HCT116 (cell line): Measurements from ENCODE around the gene BCR. TPM values are rescaled to one million over a fixed set of nuclear protein-coding genes. Genes with fewer than 3 reads are reported as not detected.

Experiments used
- ATAC-seq: fragments of 200-7000 bp; cut with Tn5 transposase; 2 replicates; pipeline ENCODE4 v1.9.1; 2020; ENCODE audit warnings: mild to moderate bottlenecking, moderate library complexity
- BruUV-seq: library from RNA; stranded (reverse); fragments of 400-500 nt; replicated peaks from 2 replicates; lab custom pipeline; 2021; lab: Mats Ljungman, UMichigan
- CTCF ChIA-PET: fragments of 300-600 bp; sonication (Branson Sonifier 250); formaldehyde crosslinking; loops from one replicate; lab custom pipeline; 2021; ENCODE audit warnings: antibody characterized with exemption; lab: Charles Lee
- POLR2A ChIA-PET: fragments of 300-600, 350-600 bp; sonication (Branson Sonifier 250); formaldehyde crosslinking; loops from one replicate; lab custom pipeline; 2021; ENCODE audit warnings: antibody characterized with exemption; lab: Charles Lee
- RAD21 ChIA-PET, 2 experiments: fragments of 300-600 bp; sonication (Branson Sonifier 250); formaldehyde crosslinking; loops; one replicate each; lab custom pipeline; 2023; ENCODE audit warnings: low total read pairs in 2 of 2; ENCODE audit not compliant: uncharacterized antibody in 2 of 2, unreplicated experiment in 2 of 2, low non-redundant PET in 1 of 2; lab: Charles Lee
- DNase-seq: peaks from one replicate; pipeline ENCODE4 v3.0.0-alpha.2; 2010; ENCODE audit warnings: low read depth, low spot score
- H2AFZ ChIP-seq: fragments of 200-600 bp; shearing (Covaris generic), sonication (generic); 2 replicates; pipeline ENCODE4 v1.6.1; 2017; ENCODE audit warnings: low read depth, mixed run types, mixed read lengths, antibody characterized with exemption, low read length; ENCODE audit not compliant: poor library complexity, severe bottlenecking
- H3K27ac ChIP-seq: 2 replicates; pipeline ENCODE4 v1.5.1; 2012; ENCODE audit warnings: low read depth, low read length
- H3K27me3 ChIP-seq: fragments of 200-600 bp; sonication (generic); 2 replicates; pipeline ENCODE4 v1.6.1; 2016; ENCODE audit warnings: mixed run types, low read length, mixed read lengths; ENCODE audit not compliant: insufficient read depth
- H3K36me3 ChIP-seq, 2 experiments: fragments of 200-500 bp in 1 of 2; fragments of 200-600 bp in 1 of 2; sonication (Bioruptor generic) in 1 of 2; sonication (generic) in 1 of 2; 2 replicates each; pipeline versions ENCODE4 v1.5.1 to v1.6.1; 2014 to 2016; ENCODE audit warnings: low read length in 2 of 2, inconsistent platforms in 1 of 2, mixed read lengths in 1 of 2, mixed run types in 1 of 2; ENCODE audit not compliant: insufficient read depth in 2 of 2, control insufficient read depth in 1 of 2
- H3K4me1 ChIP-seq, 2 experiments: fragments of 200-600 bp in 1 of 2; sonication (generic) in 1 of 2; 2 replicates each; pipeline versions ENCODE4 v1.5.1 to v1.6.1; 2012 to 2017; ENCODE audit warnings: low read length in 2 of 2, inconsistent platforms in 1 of 2, mild to moderate bottlenecking in 1 of 2, mixed read lengths in 1 of 2, mixed run types in 1 of 2, moderate library complexity in 1 of 2; ENCODE audit not compliant: insufficient read depth in 2 of 2, control insufficient read depth in 1 of 2
- H3K4me2 ChIP-seq: fragments of 200-600 bp; sonication (generic); 2 replicates; pipeline ENCODE4 v1.6.1; 2017; ENCODE audit warnings: mixed run types, low read length, mixed read lengths
- H3K4me3 ChIP-seq, 2 experiments: fragments of 200-600 bp in 1 of 2; sonication (generic) in 1 of 2; replicated peaks in 1 of 2; 2 replicates each; pipeline ENCODE4 v1.5.1; 2011 to 2016; ENCODE audit warnings: low read length in 2 of 2, control low read depth in 1 of 2, low read depth in 1 of 2, mild to moderate bottlenecking in 1 of 2, mixed read lengths in 1 of 2, mixed run types in 1 of 2
- H3K79me2 ChIP-seq: fragments of 200-600 bp; sonication (generic); 2 replicates; pipeline ENCODE4 v1.6.1; 2017; ENCODE audit warnings: mild to moderate bottlenecking, mixed run types, low read length, moderate library complexity, mixed read lengths; ENCODE audit not compliant: insufficient read depth
- H3K9ac ChIP-seq: fragments of 200-600 bp; sonication (generic); 2 replicates; pipeline ENCODE4 v1.6.1; 2016; ENCODE audit warnings: low read length, mixed read lengths
- H3K9me2 ChIP-seq: fragments of 200-600 bp; sonication (generic), shearing (Covaris generic); 2 replicates; pipeline ENCODE4 v1.6.1; 2017; ENCODE audit warnings: mixed run types, mild to moderate bottlenecking, moderate library complexity; ENCODE audit not compliant: insufficient read depth
- H3K9me3 ChIP-seq, 2 experiments: fragments of 200-500 bp in 1 of 2; fragments of 200-600 bp in 1 of 2; sonication (Bioruptor generic) in 1 of 2; sonication (generic) in 1 of 2; 2 replicates each; pipeline ENCODE4 v1.6.1; 2014 to 2017; ENCODE audit warnings: low read length in 2 of 2, mixed read lengths in 2 of 2, inconsistent platforms in 1 of 2, low read depth in 1 of 2, mild to moderate bottlenecking in 1 of 2, mixed run types in 1 of 2, moderate library complexity in 1 of 2; ENCODE audit not compliant: control insufficient read depth in 1 of 2, insufficient read depth in 1 of 2
- H4K20me1 ChIP-seq: fragments of 200-600 bp; sonication (generic), shearing (Covaris generic); 2 replicates; pipeline ENCODE4 v1.6.1; 2017; ENCODE audit warnings: mixed run types, mild to moderate bottlenecking, moderate library complexity; ENCODE audit not compliant: insufficient read depth
- JUND ChIP-seq: IDR thresholded peaks from 2 replicates; pipeline ENCODE4 v1.6.1; 2012
- SP1 ChIP-seq: IDR thresholded peaks from 2 replicates; pipeline ENCODE4 v1.6.1; 2012; ENCODE audit warnings: low read depth
- YY1 ChIP-seq: IDR thresholded peaks from 2 replicates; pipeline ENCODE4 v1.6.1; 2011; ENCODE audit warnings: low read length, low read depth, moderate library complexity, mild to moderate bottlenecking; ENCODE audit not compliant: insufficient replicate concordance; ENCODE audit errors: extremely low read depth
- ZNF274 ChIP-seq: fragments of 200-500 bp; sonication (Bioruptor generic); IDR thresholded peaks from 2 replicates; pipeline ENCODE4 v1.6.1; 2014; ENCODE audit warnings: mild to moderate bottlenecking, low read depth, low read length, inconsistent platforms
- intact Hi-C: fragments of 100-400 bp; cut with micrococcal nuclease; formaldehyde crosslinking; loops from 2 replicates; pipeline ENCODE4 v1.10.0; 2022
- total RNA-seq: library from RNA; stranded (reverse); gene quantifications from one replicate; pipeline ENCODE4 v1.2.1, GENCODE V29; 2021; ENCODE audit not compliant: unreplicated experiment

Gene BCR
- total RNA-seq, 1 experiment from 2014 or later, result 39.7 TPM

DNA sequence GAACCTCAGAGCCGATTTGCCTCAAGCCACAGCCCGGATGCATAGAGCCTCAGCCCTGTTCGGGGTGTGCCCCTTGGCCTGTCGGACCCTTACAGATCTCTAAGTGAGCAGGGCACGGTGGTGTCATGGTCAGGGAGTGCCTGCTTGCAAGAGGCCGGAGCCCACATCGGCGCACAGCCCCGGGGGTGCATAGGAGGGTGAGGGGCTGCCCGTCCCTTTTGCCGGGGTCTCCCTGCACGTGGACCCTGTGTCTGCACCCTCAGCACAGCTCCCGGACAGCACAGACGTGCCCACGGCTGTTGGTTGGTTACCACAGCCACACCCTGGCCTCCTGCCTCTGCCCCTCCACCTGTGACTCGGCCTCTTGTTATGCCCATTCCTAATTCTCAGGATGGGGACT lies 28.5 kb upstream of the BCR start:
- no peak overlapping the region for H3K4me3 ChIP-seq
- peak overlapping the region; percentile 9; the same call in 1 of the 2 replicates for H3K4me2 ChIP-seq
- intact Hi-C loops, result no loop called here
- no peak overlapping the region for H2AFZ ChIP-seq
- H3K9ac ChIP-seq, result no peak overlapping the region
- no peaks in the 10 kb centered on the region for H3K27me3 ChIP-seq
- ATAC-seq, result peak; percentile 48
- peaks cover 4 to 13% of the 10 kb centered on the region in 2 experiments; a peak in 3 of 4 replicates for H3K4me1 ChIP-seq
- H3K36me3 ChIP-seq, result no peaks in the 10 kb centered on the region
- no peaks in the 10 kb centered on the region for H3K9me3 ChIP-seq
- POLR2A ChIA-PET, result no interaction called here
- H3K9me2 ChIP-seq, result no peaks in the 10 kb centered on the region
- no TSS peak for BruUV-seq
- H4K20me1 ChIP-seq, result no peaks in the 10 kb centered on the region
- no peaks in the 10 kb centered on the region for H3K79me2 ChIP-seq
- CTCF ChIA-PET, result no interaction called here
- RAD21 ChIA-PET, result no interaction called here
- no peak overlapping the region for H3K27ac ChIP-seq
- no peak for DNase-seq
- no peak for TF ChIP-seq JUND

DNA sequence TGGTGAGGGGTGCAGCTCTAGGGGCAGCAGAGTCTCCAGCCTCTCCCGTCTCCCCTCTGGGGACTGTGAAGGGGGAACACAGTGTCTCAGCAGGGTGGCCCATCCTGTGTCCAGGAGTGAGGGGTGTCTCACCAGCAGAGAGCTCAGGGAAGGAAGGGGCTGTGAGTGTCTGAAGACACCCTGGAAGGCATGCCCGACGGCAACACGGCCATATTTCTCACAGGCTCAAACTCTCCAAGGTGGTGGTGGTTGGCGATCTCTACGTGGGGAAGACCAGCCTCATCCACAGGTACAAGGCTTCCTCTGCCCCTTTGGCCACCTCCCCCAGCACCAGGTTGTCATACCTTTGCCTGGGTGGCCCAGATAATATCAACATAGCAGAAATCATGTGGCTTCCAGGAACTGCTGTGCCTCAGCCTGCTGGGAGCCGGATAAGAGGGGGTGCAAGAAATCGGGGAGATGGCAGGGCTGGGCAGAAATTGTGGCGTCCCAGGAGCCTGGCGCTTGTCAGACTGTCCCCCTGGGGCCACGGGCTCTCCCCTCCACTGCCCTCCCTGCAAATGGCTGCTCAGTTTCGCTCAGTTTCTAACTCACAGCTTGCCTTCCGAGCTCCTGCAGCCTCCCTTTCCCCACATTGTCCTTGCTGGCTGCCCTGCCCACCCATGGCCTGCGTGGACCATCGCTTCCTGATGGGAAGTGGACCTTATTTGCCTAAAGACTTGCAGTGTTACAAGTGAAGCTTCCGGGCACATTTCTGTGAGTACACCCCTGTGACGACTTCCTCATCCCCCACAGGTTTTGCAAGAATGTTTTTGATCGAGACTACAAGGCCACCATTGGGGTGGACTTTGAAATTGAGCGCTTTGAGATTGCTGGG lies 27.8 kb upstream of the BCR start:
- no peak overlapping the region for H3K9ac ChIP-seq
- DNase-seq, result no peak
- H3K27me3 ChIP-seq, result no peaks in the 10 kb centered on the region
- H3K9me2 ChIP-seq, result no peaks in the 10 kb centered on the region
- ATAC-seq, result no peak
- no peaks in the 10 kb centered on the region for H3K9me3 ChIP-seq
- peaks cover 4 to 13% of the 10 kb centered on the region in 2 experiments; a peak in 3 of 4 replicates for H3K4me1 ChIP-seq
- H3K4me3 ChIP-seq, result no peak overlapping the region
- no peaks in the 10 kb centered on the region for H3K79me2 ChIP-seq
- TF ChIP-seq YY1 (no peak), ZNF274 (no peak), SP1 (no peak)
- TF ChIP-seq, all 23 proteins: peak for 0
- Histone ChIP-seq H2AFZ (no peak overlapping the region), H4K20me1 (no peaks in the 10 kb centered on the region), H3K4me2 (peak overlapping the region; percentile 9; the same call in 1 of the 2 replicates), H3K36me3 (no peaks in the 10 kb centered on the region), H3K27ac (no peak overlapping the region)
- intact Hi-C loops, result no loop called here
- ChIA-PET CTCF (no interaction called here), RAD21 (no interaction called here), POLR2A (no interaction called here)
- BruUV-seq, result no TSS peak
